Measurements from ENCODE around the gene ADAM12.

The ADAM12 gene

DNA sequence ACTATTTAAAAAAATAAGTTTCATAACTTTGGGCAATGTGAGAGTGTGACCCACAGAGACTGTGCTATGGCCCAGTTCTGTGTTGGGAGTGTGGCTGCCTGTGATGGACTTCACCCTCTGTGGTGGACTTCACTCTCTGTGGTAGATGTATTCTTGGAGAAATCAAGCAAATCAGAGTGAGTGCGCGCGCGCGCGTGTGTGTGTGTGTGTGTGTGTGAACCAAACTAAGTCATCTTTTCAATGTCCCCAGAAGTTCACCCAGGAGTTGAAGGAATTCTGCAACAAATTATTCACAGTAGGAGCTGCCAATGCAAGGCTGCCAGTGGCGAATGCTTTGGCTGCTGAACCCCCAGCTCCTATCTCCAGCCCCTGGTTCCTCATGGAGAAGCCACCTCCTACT is 184.5 kb downstream of the ADAM12 start:
- Histone ChIP-seq H3K9me3 (ENCODE audit: low read depth, low read length) (no peaks in the 10 kb centered on the region), H3K27ac (no peak overlapping the region), H3K36me3 (ENCODE audit: insufficient read depth, low read length) (no peaks in the 10 kb centered on the region), H3K4me3 (no peak overlapping the region), H3K9ac (ENCODE audit: insufficient read length) (no peak overlapping the region)
- no peak for TF ChIP-seq POLR2AphosphoS5 (IDR thresholded peaks at IDR 0.05; ENCODE audit: borderline replicate concordance, low read depth, low read length)
- TF ChIP-seq FOXP2 (optimal IDR thresholded peaks at IDR 0.05; ENCODE audit: control extremely low read depth, extremely low read length, insufficient read depth): no peak
- TF ChIP-seq EZH2 (IDR thresholded peaks at IDR 0.05): no peak
- DNase-seq (ENCODE audit: low read depth, low spot score): no peak

GRCh38 chr10:126201603-126202002 is 186.7 kb downstream of the ADAM12 start:
- no peak for DNase-seq (ENCODE audit: low read depth, low spot score)
- Histone ChIP-seq H3K9ac (ENCODE audit: insufficient read length) (no peak overlapping the region), H3K27ac (no peak overlapping the region), H3K36me3 (ENCODE audit: insufficient read depth, low read length) (no peaks in the 10 kb centered on the region), H3K9me3 (ENCODE audit: low read depth, low read length) (no peaks in the 10 kb centered on the region), H3K4me3 (no peak overlapping the region)
- TF ChIP-seq POLR2AphosphoS5 (IDR thresholded peaks at IDR 0.05; ENCODE audit: borderline replicate concordance, low read depth, low read length) (no peak), FOXP2 (optimal IDR thresholded peaks at IDR 0.05; ENCODE audit: control extremely low read depth, extremely low read length, insufficient read depth) (no peak), EZH2 (IDR thresholded peaks at IDR 0.05) (no peak)

DNA sequence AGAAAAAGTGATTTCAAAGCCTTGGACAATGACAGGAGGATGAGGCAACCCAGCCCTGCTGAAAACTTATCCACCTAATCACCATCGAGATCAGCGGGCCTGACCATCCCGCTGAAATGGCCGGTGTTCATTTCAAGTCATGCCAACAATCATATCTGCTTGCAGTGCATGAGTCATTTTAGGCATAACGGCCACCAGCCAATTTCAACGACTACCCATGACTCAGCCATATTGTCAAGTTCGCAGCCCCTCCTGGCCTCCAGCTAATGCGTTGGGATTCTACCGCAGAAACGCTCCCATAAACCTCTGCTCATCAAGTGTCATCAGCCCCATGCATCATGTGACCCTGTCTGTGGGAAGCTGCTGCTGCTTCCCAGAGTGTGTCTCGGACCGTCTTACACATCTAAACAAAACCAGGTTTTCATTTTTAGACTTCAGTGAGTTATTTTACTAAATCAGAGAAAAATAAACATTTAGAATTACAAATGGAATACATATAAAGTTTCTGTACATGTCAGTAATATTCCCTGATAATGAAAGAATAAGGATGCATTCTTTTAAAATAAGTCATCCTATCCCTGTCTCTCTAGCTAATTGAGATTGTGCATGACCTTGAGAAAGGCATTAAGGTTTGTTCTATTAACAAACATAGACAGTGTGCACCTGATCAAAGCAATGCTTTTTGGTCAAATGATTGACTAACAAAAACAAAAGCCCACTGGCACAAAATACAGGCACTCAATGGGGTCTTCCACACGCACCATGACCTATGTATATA is 188.9 kb downstream of the ADAM12 start:
- Histone ChIP-seq H3K9me3 (ENCODE audit: low read depth, low read length) (no peaks in the 10 kb centered on the region), H3K36me3 (ENCODE audit: insufficient read depth, low read length) (no peaks in the 10 kb centered on the region), H3K9ac (ENCODE audit: insufficient read length) (no peak overlapping the region), H3K27ac (no peak overlapping the region), H3K4me3 (no peak overlapping the region)
- no peak for DNase-seq (ENCODE audit: low read depth, low spot score)
- TF ChIP-seq EZH2 (IDR thresholded peaks at IDR 0.05) (no peak), POLR2AphosphoS5 (IDR thresholded peaks at IDR 0.05; ENCODE audit: borderline replicate concordance, low read depth, low read length) (no peak), FOXP2 (optimal IDR thresholded peaks at IDR 0.05; ENCODE audit: control extremely low read depth, extremely low read length, insufficient read depth) (no peak)

- H3K27ac ChIP-seq: no peak overlapping the region
- no peaks in the 10 kb centered on the region for H3K9me3 ChIP-seq (ENCODE audit: low read depth, low read length)
- no peak for DNase-seq (ENCODE audit: low read depth, low spot score)
- H3K9ac ChIP-seq (ENCODE audit: insufficient read length): no peak overlapping the region
- no peak overlapping the region for H3K4me3 ChIP-seq
- no peaks in the 10 kb centered on the region for H3K36me3 ChIP-seq (ENCODE audit: insufficient read depth, low read length)
- TF ChIP-seq FOXP2 (optimal IDR thresholded peaks at IDR 0.05; ENCODE audit: control extremely low read depth, extremely low read length, insufficient read depth) (no peak), POLR2AphosphoS5 (IDR thresholded peaks at IDR 0.05; ENCODE audit: borderline replicate concordance, low read depth, low read length) (no peak), EZH2 (IDR thresholded peaks at IDR 0.05) (no peak)
These were observed 189.6 kb downstream of the ADAM12 start for GRCh38 chr10:126198681-126199080.

DNA sequence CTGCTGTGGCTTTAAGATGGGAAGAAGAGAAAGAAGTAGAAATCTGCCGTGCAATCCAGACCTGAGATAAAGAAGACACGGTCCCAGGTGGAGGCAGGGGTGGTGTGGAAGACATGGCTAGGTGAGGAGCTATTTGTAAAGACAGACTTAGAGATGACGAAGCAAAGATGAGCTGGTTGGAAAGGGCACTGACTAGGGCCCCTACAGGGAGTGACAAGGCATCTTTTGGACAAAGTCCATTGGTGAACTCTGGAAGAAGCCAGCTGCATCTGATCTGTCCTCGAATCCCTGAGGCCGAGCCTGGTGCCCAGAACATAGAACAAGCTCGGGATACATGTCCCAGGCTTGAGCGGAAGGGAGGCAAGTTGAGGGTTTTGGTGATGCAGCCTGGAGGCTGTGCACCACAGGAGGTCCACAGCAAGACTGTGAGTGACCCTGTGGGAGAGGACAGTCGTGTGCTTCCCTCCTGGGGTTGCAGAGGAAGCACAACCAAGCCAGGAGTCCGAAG is 191.2 kb downstream of the ADAM12 start:
- Histone ChIP-seq H3K9ac (ENCODE audit: insufficient read length) (no peak overlapping the region), H3K4me3 (no peak overlapping the region), H3K36me3 (ENCODE audit: insufficient read depth, low read length) (no peaks in the 10 kb centered on the region), H3K9me3 (ENCODE audit: low read depth, low read length) (no peaks in the 10 kb centered on the region), H3K27ac (no peak overlapping the region)
- DNase-seq (ENCODE audit: low read depth, low spot score): no peak
- TF ChIP-seq FOXP2 (optimal IDR thresholded peaks at IDR 0.05; ENCODE audit: control extremely low read depth, extremely low read length, insufficient read depth): no peak
- TF ChIP-seq EZH2 (IDR thresholded peaks at IDR 0.05): no peak
- TF ChIP-seq POLR2AphosphoS5 (IDR thresholded peaks at IDR 0.05; ENCODE audit: borderline replicate concordance, low read depth, low read length): no peak

- DNase-seq (ENCODE audit: low read depth, low spot score): no peak
- no peak overlapping the region for H3K9ac ChIP-seq (ENCODE audit: insufficient read length)
- H3K9me3 ChIP-seq (ENCODE audit: low read depth, low read length): no peaks in the 10 kb centered on the region
- no peak overlapping the region for H3K27ac ChIP-seq
- no peak overlapping the region for H3K4me3 ChIP-seq
- TF ChIP-seq POLR2AphosphoS5 (IDR thresholded peaks at IDR 0.05; ENCODE audit: borderline replicate concordance, low read depth, low read length) (no peak), EZH2 (IDR thresholded peaks at IDR 0.05) (no peak), FOXP2 (optimal IDR thresholded peaks at IDR 0.05; ENCODE audit: control extremely low read depth, extremely low read length, insufficient read depth) (no peak)
- no peaks in the 10 kb centered on the region for H3K36me3 ChIP-seq (ENCODE audit: insufficient read depth, low read length)
These were observed 192.0 kb downstream of the ADAM12 start for GRCh38 chr10:126196281-126196680.

DNA sequence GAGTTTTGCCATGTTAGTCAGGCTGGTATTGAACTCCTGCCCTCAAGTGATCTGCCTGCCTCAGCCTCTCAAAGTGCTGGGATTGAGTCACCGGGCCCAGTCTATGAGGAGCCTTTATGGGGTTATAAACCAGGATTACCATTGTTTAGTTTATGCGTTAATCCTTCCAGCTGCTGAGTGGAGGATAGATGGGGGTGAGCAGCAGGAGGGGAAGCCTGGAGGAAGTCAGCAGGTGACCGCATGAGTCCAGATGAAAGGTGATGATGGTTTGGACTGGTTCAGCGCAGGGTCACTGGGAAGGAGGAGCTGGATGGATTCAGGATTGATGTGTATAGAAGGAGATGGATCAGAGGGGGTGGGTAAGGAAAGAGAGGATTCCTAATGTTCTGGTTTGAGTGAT is 197.1 kb downstream of the ADAM12 start:
- H3K36me3 ChIP-seq (ENCODE audit: insufficient read depth, low read length): no peaks in the 10 kb centered on the region
- DNase-seq (ENCODE audit: low read depth, low spot score): no peak
- no peak overlapping the region for H3K27ac ChIP-seq
- TF ChIP-seq FOXP2 (optimal IDR thresholded peaks at IDR 0.05; ENCODE audit: control extremely low read depth, extremely low read length, insufficient read depth) (no peak), EZH2 (IDR thresholded peaks at IDR 0.05) (no peak), POLR2AphosphoS5 (IDR thresholded peaks at IDR 0.05; ENCODE audit: borderline replicate concordance, low read depth, low read length) (no peak)
- H3K9ac ChIP-seq (ENCODE audit: insufficient read length): no peak overlapping the region
- no peak overlapping the region for H3K4me3 ChIP-seq
- no peaks in the 10 kb centered on the region for H3K9me3 ChIP-seq (ENCODE audit: low read depth, low read length)

DNA sequence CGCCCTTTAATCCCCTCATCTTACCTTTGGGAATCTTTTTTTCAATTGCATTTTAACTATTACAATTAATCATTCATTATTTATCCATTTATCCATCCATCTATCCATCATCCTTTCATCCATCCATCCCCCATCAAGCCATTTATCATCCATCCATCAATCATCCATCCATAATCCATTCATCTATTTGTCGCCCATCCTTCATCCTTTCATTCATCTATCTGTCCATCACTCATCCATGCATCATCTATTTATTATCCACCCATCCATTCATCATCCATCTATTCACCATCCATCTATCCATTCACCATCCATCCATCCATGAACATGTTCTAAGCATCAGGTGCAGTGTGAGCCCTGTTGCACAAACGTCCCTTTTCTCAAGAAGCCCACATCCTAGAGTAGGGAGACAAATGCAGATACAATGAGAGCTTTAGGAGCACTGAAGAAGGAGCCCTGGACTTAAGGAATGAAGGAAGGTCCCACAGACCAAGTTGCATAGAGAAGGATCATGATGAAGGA is 199.5 kb downstream of the ADAM12 start:
- Histone ChIP-seq H3K36me3 (ENCODE audit: insufficient read depth, low read length) (no peaks in the 10 kb centered on the region), H3K9me3 (ENCODE audit: low read depth, low read length) (no peaks in the 10 kb centered on the region), H3K27ac (no peak overlapping the region), H3K4me3 (no peak overlapping the region), H3K9ac (ENCODE audit: insufficient read length) (no peak overlapping the region)
- DNase-seq (ENCODE audit: low read depth, low spot score): no peak
- TF ChIP-seq FOXP2 (optimal IDR thresholded peaks at IDR 0.05; ENCODE audit: control extremely low read depth, extremely low read length, insufficient read depth) (no peak), POLR2AphosphoS5 (IDR thresholded peaks at IDR 0.05; ENCODE audit: borderline replicate concordance, low read depth, low read length) (no peak), EZH2 (IDR thresholded peaks at IDR 0.05) (no peak)

Data from SK-N-MC (cell line).